Measurements from ENCODE around the gene SELENOS.

SELENOS gene

DNA sequence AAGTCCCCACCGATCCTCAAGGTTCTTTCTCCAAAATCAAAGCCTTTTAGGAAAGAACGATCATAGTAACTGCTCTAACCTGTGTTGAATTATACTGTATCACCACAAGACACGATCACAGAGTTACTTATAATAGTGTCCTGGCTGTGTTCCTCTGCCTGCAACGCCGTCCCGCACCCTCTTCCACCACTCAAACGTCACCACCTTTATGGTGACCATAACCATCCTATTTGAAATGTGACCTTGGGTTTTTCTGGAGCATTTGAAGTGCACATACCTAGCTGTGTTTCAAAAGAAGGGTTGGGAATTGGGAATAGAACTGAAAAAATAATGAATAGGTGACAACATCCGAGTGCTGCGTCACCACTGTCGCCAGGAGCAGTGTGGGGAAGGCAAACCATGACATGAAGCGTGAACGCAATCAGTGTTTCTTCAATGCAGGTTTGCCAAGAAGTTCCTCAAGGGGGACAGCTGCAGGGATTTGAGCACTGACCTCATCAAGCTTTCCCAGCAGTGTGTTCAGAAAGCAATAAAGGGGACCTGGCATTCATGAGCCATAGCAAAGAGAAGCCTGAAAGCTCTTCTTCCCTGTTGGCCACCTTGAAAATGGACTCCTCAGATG, 769 bp upstream of the SELENOS start:
- Histone ChIP-seq H3K36me3 (ENCODE audit: control insufficient read depth, insufficient read depth, low read length) (peaks cover 47% of the 10 kb centered on the region), H3K4me3 (ENCODE audit: insufficient read depth, low read depth, low read length, poor library complexity, severe bottlenecking) (peak overlapping the region; percentile 93), H3K27me3 (replicated peaks; ENCODE audit: control insufficient read depth, insufficient read depth, low read length, poor library complexity, severe bottlenecking) (no peaks in the 10 kb centered on the region), H3K27ac (ENCODE audit: insufficient read depth, low read length, poor library complexity, severe bottlenecking) (peak overlapping the region; percentile 75), H3K4me1 (ENCODE audit: control insufficient read depth, insufficient read depth, low read length, poor library complexity, severe bottlenecking) (peaks cover 14% of the 10 kb centered on the region), H3K9me3 (ENCODE audit: control insufficient read depth, low read length) (no peaks in the 10 kb centered on the region)
- no peak for DNase-seq

DNA sequence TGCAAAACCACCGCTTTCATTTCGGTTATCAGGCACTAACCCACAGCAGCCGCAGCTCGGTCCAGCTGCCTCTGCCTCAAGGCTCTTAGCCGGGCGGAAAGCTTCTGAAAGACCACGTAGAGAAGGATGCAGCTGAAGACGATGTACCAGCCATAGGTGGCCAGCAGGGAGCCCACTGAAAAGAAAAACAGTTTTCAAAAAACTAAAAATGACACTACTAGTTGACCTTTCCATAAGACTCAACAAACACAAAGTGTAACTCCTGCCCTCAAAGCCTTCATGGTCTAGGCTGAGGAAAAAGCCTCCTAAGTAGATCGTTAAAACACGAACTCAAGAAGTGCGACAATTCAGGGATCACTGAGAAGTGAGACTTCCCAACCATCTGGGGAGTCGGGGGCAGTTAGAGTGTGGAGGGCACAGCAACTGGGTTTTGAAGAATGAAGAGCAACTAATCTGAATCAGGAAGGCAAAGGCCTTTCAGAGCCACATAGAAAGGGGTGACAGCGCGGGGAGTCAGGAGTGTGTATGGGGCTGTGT, 716 bp downstream of the SELENOS start:
- no peak for DNase-seq
- Histone ChIP-seq H3K27ac (ENCODE audit: insufficient read depth, low read length, poor library complexity, severe bottlenecking) (peak overlapping the region; percentile 75), H3K4me1 (ENCODE audit: control insufficient read depth, insufficient read depth, low read length, poor library complexity, severe bottlenecking) (peaks cover 14% of the 10 kb centered on the region), H3K4me3 (ENCODE audit: insufficient read depth, low read depth, low read length, poor library complexity, severe bottlenecking) (peak overlapping the region; percentile 93), H3K36me3 (ENCODE audit: control insufficient read depth, insufficient read depth, low read length) (peaks cover 47% of the 10 kb centered on the region), H3K27me3 (replicated peaks; ENCODE audit: control insufficient read depth, insufficient read depth, low read length, poor library complexity, severe bottlenecking) (no peaks in the 10 kb centered on the region), H3K9me3 (ENCODE audit: control insufficient read depth, low read length) (no peaks in the 10 kb centered on the region)

DNA sequence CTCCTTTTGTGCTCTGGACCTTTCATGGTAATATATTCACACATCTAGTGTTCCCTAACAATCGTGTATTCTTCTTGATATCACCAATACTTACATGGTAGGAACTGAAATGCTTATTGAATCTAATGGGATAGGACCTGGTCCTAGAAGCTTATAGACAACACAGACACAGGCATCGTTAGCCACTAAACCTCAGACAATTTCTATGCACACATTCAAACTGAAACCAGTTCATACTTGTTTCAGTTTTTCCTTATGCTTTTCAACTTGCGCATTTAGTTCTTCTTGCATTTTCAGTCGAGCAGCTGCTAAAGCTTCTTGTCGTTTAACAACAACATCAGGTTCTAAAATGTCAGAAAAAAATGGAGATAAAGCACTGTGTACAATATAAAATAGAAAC, 2.3 kb downstream of the SELENOS start:
- DNase-seq, result no peak
- Histone ChIP-seq H3K27ac (ENCODE audit: insufficient read depth, low read length, poor library complexity, severe bottlenecking) (no peak overlapping the region), H3K4me1 (ENCODE audit: control insufficient read depth, insufficient read depth, low read length, poor library complexity, severe bottlenecking) (peaks cover 14% of the 10 kb centered on the region), H3K27me3 (replicated peaks; ENCODE audit: control insufficient read depth, insufficient read depth, low read length, poor library complexity, severe bottlenecking) (no peaks in the 10 kb centered on the region), H3K9me3 (ENCODE audit: control insufficient read depth, low read length) (no peaks in the 10 kb centered on the region), H3K36me3 (ENCODE audit: control insufficient read depth, insufficient read depth, low read length) (peaks cover 50% of the 10 kb centered on the region), H3K4me3 (ENCODE audit: insufficient read depth, low read depth, low read length, poor library complexity, severe bottlenecking) (no peak overlapping the region)

GRCh38 chr15:101273534-101273933, 3.8 kb downstream of the SELENOS start:
- H3K27ac ChIP-seq (ENCODE audit: insufficient read depth, low read length, poor library complexity, severe bottlenecking), result no peak overlapping the region
- peaks cover 14% of the 10 kb centered on the region for H3K4me1 ChIP-seq (ENCODE audit: control insufficient read depth, insufficient read depth, low read length, poor library complexity, severe bottlenecking)
- DNase-seq, result no peak
- H3K27me3 ChIP-seq (replicated peaks; ENCODE audit: control insufficient read depth, insufficient read depth, low read length, poor library complexity, severe bottlenecking), result no peaks in the 10 kb centered on the region
- peaks cover 49% of the 10 kb centered on the region for H3K36me3 ChIP-seq (ENCODE audit: control insufficient read depth, insufficient read depth, low read length)
- H3K9me3 ChIP-seq (ENCODE audit: control insufficient read depth, low read length), result no peaks in the 10 kb centered on the region
- no peak overlapping the region for H3K4me3 ChIP-seq (ENCODE audit: insufficient read depth, low read depth, low read length, poor library complexity, severe bottlenecking)

DNA sequence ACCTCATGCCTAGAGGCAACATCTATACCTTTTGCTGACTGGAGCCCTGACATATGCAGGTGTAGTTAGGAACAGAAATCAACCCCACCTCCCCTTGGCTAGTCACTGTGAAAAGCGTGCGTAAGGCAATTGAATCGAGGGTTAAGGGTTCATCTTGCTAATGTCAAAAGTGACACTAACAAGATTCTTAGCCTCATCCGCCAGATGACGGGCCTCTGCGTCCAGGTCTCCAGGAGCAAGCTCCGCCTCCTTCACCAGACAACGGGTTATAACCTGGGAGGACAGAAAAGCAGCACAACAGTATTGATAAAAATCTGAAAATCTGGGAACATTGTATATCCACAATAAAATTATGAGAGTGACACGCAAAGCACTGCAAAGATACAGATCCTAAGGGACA, 4.7 kb downstream of the SELENOS start:
- no peaks in the 10 kb centered on the region for H3K9me3 ChIP-seq (ENCODE audit: control insufficient read depth, low read length)
- no peaks in the 10 kb centered on the region for H3K27me3 ChIP-seq (replicated peaks; ENCODE audit: control insufficient read depth, insufficient read depth, low read length, poor library complexity, severe bottlenecking)
- no peak for DNase-seq
- H3K27ac ChIP-seq (ENCODE audit: insufficient read depth, low read length, poor library complexity, severe bottlenecking), result no peak overlapping the region
- H3K4me1 ChIP-seq (ENCODE audit: control insufficient read depth, insufficient read depth, low read length, poor library complexity, severe bottlenecking), result peaks cover 11% of the 10 kb centered on the region
- H3K4me3 ChIP-seq (ENCODE audit: insufficient read depth, low read depth, low read length, poor library complexity, severe bottlenecking), result no peak overlapping the region
- peaks cover 49% of the 10 kb centered on the region for H3K36me3 ChIP-seq (ENCODE audit: control insufficient read depth, insufficient read depth, low read length)

DNA sequence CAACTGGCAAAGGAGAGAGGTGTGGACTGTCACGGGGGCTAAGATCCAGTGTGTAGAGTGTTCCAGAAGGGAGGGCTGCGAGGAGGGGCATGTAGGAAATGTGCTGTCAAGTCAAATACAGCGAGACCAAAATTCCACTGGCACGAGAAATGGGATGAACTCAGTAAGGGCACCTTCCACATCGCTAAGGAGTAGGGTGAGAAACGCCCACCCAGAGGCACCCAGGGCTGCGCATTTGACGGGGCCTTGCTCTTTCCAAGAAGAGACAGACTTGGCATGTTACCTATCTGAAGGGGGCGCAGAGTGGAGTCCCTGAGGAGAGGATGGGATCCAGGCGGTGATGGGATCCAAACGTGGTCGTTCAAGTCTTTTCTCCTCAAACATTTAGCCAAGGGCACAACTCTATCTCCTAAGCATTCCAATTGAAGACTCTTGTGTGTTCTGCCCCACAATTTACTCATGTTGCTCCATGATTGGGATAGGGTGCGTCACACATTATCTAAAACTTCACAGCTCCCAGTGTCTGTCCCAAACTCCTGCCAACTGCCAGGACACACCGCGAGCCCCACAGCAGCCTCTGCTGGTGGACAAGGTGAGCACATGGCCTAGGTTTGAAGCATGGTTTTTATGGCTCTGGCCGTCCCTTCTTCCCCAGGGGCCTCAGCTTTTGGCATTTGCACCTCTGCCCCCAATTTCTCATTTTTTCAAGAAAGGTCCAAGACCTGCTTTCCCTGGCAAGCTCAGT, 7.6 kb downstream of the SELENOS start:
- Histone ChIP-seq H3K4me3 (ENCODE audit: insufficient read depth, low read depth, low read length, poor library complexity, severe bottlenecking) (no peak overlapping the region), H3K4me1 (ENCODE audit: control insufficient read depth, insufficient read depth, low read length, poor library complexity, severe bottlenecking) (no peaks in the 10 kb centered on the region), H3K9me3 (ENCODE audit: control insufficient read depth, low read length) (no peaks in the 10 kb centered on the region), H3K36me3 (ENCODE audit: control insufficient read depth, insufficient read depth, low read length) (peaks cover 44% of the 10 kb centered on the region), H3K27ac (ENCODE audit: insufficient read depth, low read length, poor library complexity, severe bottlenecking) (no peak overlapping the region), H3K27me3 (replicated peaks; ENCODE audit: control insufficient read depth, insufficient read depth, low read length, poor library complexity, severe bottlenecking) (no peaks in the 10 kb centered on the region)
- no peak for DNase-seq

- no peaks in the 10 kb centered on the region for H3K4me1 ChIP-seq (ENCODE audit: control insufficient read depth, insufficient read depth, low read length, poor library complexity, severe bottlenecking)
- H3K9me3 ChIP-seq (ENCODE audit: control insufficient read depth, low read length), result no peaks in the 10 kb centered on the region
- H3K27me3 ChIP-seq (replicated peaks; ENCODE audit: control insufficient read depth, insufficient read depth, low read length, poor library complexity, severe bottlenecking), result no peaks in the 10 kb centered on the region
- H3K36me3 ChIP-seq (ENCODE audit: control insufficient read depth, insufficient read depth, low read length), result peaks cover 22% of the 10 kb centered on the region
- DNase-seq, result no peak
- no peak overlapping the region for H3K27ac ChIP-seq (ENCODE audit: insufficient read depth, low read length, poor library complexity, severe bottlenecking)
- H3K4me3 ChIP-seq (ENCODE audit: insufficient read depth, low read depth, low read length, poor library complexity, severe bottlenecking), result no peak overlapping the region
Measured at GRCh38 chr15:101267320-101268104, 9.8 kb downstream of the SELENOS start.

- H3K9me3 ChIP-seq (ENCODE audit: control insufficient read depth, low read length), result no peaks in the 10 kb centered on the region
Measured at GRCh38 chr15:101266787-101267186, 10.5 kb downstream of the SELENOS start.

DNA sequence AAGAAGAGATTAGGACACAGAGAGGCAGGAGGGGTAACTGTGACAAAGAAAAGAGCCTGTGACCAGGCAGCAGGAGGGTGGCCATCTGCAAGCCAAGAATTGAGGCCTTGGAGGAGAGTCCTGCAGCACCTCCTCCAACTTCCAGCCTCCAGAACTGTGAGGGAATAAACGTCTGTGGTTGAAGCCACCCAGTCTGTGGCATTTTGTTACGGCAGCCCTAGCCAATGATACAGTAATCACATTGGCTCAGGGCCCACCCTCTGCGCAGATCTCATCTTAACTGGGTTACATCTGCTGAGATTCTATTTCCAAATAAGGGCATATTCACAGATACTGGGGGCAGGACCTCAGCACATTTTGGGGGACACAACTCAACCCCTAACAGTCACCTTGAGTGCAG, 11.3 kb downstream of the SELENOS start:
- no peaks in the 10 kb centered on the region for H3K4me1 ChIP-seq (ENCODE audit: control insufficient read depth, insufficient read depth, low read length, poor library complexity, severe bottlenecking)
- peaks cover 8% of the 10 kb centered on the region for H3K36me3 ChIP-seq (ENCODE audit: control insufficient read depth, insufficient read depth, low read length)
- no peak overlapping the region for H3K27ac ChIP-seq (ENCODE audit: insufficient read depth, low read length, poor library complexity, severe bottlenecking)
- H3K4me3 ChIP-seq (ENCODE audit: insufficient read depth, low read depth, low read length, poor library complexity, severe bottlenecking), result no peak overlapping the region
- H3K27me3 ChIP-seq (replicated peaks; ENCODE audit: control insufficient read depth, insufficient read depth, low read length, poor library complexity, severe bottlenecking), result no peaks in the 10 kb centered on the region
- DNase-seq, result no peak
- H3K9me3 ChIP-seq (ENCODE audit: control insufficient read depth, low read length), result no peaks in the 10 kb centered on the region

More at GRCh38 chr15:101266787-101267186, 10.5 kb downstream of the SELENOS start:
- Histone ChIP-seq H3K27me3 (replicated peaks; ENCODE audit: control insufficient read depth, insufficient read depth, low read length, poor library complexity, severe bottlenecking) (no peaks in the 10 kb centered on the region), H3K27ac (ENCODE audit: insufficient read depth, low read length, poor library complexity, severe bottlenecking) (no peak overlapping the region), H3K4me3 (ENCODE audit: insufficient read depth, low read depth, low read length, poor library complexity, severe bottlenecking) (no peak overlapping the region), H3K36me3 (ENCODE audit: control insufficient read depth, insufficient read depth, low read length) (peaks cover 15% of the 10 kb centered on the region), H3K4me1 (ENCODE audit: control insufficient read depth, insufficient read depth, low read length, poor library complexity, severe bottlenecking) (no peaks in the 10 kb centered on the region)
- DNase-seq, result no peak

All from effector memory CD4-positive, alpha-beta T cell (primary cell).